Peyer's patch (tissue), 4 donors: ENCODE results near the gene RALGPS1. TPM values are rescaled to one million over a fixed set of nuclear protein-coding genes. Genes with fewer than 3 reads are reported as not detected.
A peak's percentile ranks its signal among the peaks of the same experiment; 100 is the strongest.

Experiments
- DNase-seq, 3 donors: peaks; one replicate each; pipeline ENCODE4 v3.0.0-alpha.2; 2017 to 2019
- H3K27ac ChIP-seq, 4 donors: fragments of 200-600 bp; sonication (generic); one replicate each; pipeline ENCODE4 v1.5.1; 2016 to 2019
- H3K27me3 ChIP-seq, 2 donors: fragments of 200-600 bp; sonication (generic); one replicate each; pipeline ENCODE4 v1.5.1; 2019
- H3K36me3 ChIP-seq, 3 donors: fragments of 200-600 bp; sonication (generic); one replicate each; pipeline ENCODE4 v1.5.1; 2016 to 2019
- H3K4me1 ChIP-seq, 4 donors: fragments of 200-600 bp; sonication (generic); one replicate each; pipeline ENCODE4 v1.5.1; 2016 to 2019
- H3K4me3 ChIP-seq, 4 donors: fragments of 200-600 bp; sonication (generic); 1 replicate in 3 of 4; 2 replicates in 1 of 4; pipeline ENCODE4 v1.5.1; 2016 to 2019; ENCODE audit warnings: mild to moderate bottlenecking in 1 of 4
- H3K9me3 ChIP-seq, 4 donors: fragments of 200-600 bp; sonication (generic); one replicate each; pipeline ENCODE4 v1.5.1; 2016 to 2019; ENCODE audit warnings: mild to moderate bottlenecking in 1 of 4
- POLR2A ChIP-seq, 2 donors: fragments of 450-650 bp; IDR thresholded peaks; one replicate each; pipeline ENCODE4 v1.5.1; 2017; ENCODE audit warnings: antibody characterized with exemption in 2 of 2, mild to moderate bottlenecking in 2 of 2, moderate library complexity in 2 of 2
- total RNA-seq, 4 donors: library from RNA; depleted of rRNA; stranded (reverse); fragments of >200 nt; gene quantifications; one replicate each; pipeline ENCODE4 v1.1.0, GENCODE V29; 2016
- TF ChIP-seq, protein P1 (sequence below), 6 experiments: fragments of 450-650 bp in 4 of 6; fragments of 200-600 bp in 2 of 6; sonication (generic) in 1 of 6; IDR thresholded peaks; one replicate each; pipeline ENCODE4 v1.5.1; 2017 to 2019; ENCODE audit warnings: antibody characterized with exemption in 6 of 6, mild to moderate bottlenecking in 3 of 6, moderate library complexity in 1 of 6

Gene RALGPS1
- total RNA-seq, 4 donors from 2014 or later: 38.8 to 158 (median 141) TPM

DNA sequence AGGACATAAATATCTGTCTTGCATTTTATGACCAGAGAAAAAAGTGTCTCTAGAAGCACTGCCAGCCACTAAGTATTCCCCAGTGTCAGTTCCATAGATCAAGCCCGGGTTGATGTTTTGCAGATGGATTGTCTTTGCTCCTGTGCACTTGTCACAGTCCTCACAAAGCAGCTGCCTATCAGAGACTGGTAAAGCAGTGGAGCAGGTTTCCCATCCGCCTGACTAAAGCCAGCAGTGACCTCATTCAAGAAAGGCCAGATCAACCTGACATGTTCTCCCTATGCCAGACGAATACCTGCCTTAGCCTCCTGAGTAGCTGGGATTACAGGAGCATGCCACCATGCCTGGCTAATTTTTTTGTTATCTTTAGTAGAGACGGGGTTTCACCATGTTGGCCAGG is 323.2 kb downstream of the RALGPS1 start:
- H3K9me3 ChIP-seq: no peaks in the 10 kb centered on the region
- no peak overlapping the region for H3K4me3 ChIP-seq
- H3K27ac ChIP-seq: no peak overlapping the region
- H3K27me3 ChIP-seq: no peaks in the 10 kb centered on the region
- DNase-seq: no peak
- TF ChIP-seq, protein P1, sequence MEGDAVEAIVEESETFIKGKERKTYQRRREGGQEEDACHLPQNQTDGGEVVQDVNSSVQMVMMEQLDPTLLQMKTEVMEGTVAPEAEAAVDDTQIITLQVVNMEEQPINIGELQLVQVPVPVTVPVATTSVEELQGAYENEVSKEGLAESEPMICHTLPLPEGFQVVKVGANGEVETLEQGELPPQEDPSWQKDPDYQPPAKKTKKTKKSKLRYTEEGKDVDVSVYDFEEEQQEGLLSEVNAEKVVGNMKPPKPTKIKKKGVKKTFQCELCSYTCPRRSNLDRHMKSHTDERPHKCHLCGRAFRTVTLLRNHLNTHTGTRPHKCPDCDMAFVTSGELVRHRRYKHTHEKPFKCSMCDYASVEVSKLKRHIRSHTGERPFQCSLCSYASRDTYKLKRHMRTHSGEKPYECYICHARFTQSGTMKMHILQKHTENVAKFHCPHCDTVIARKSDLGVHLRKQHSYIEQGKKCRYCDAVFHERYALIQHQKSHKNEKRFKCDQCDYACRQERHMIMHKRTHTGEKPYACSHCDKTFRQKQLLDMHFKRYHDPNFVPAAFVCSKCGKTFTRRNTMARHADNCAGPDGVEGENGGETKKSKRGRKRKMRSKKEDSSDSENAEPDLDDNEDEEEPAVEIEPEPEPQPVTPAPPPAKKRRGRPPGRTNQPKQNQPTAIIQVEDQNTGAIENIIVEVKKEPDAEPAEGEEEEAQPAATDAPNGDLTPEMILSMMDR (IDR thresholded peaks at IDR 0.05): no peak
- TF ChIP-seq POLR2A (IDR thresholded peaks at IDR 0.05): no peak
- no peaks in the 10 kb centered on the region for H3K4me1 ChIP-seq
- H3K36me3 ChIP-seq: no peaks in the 10 kb centered on the region

DNA sequence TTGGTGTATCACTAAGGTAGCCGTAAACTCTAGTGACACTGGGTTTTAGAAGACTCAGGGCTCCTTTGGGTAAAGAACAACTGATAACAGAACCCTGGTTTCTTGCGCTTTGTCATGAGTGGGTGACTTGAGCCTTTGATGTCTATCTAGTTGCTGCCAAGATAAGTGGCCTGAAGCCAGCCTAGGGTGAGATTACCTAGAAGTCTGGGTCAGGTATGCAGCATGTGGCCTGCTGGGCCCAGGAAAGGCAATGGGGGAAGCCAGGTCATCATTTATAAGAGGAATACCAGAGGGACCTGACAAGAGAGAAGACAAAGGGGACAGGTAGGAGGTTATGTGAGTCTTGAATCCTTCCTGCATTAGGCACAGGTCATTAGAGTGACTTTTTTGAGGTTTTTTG is 326.8 kb downstream of the RALGPS1 start:
- Histone ChIP-seq H3K27me3 (no peaks in the 10 kb centered on the region), H3K27ac (no peak overlapping the region), H3K9me3 (no peaks in the 10 kb centered on the region), H3K4me1 (peaks cover 0 to 5% (median 0%) of the 10 kb centered on the region in 4 donors), H3K36me3 (no peaks in the 10 kb centered on the region), H3K4me3 (no peak overlapping the region)
- TF ChIP-seq, protein P1 (IDR thresholded peaks at IDR 0.05): no peak
- no peak for TF ChIP-seq POLR2A (IDR thresholded peaks at IDR 0.05)
- DNase-seq: no peak

- Histone ChIP-seq H3K27ac (peak overlapping the region; percentile 7 to 71 (median 70)), H3K4me1 (peaks cover 0 to 5% (median 0%) of the 10 kb centered on the region in 4 donors), H3K36me3 (no peaks in the 10 kb centered on the region), H3K4me3 (peak overlapping the region; percentile 52 to 60 (median 54)), H3K27me3 (no peaks in the 10 kb centered on the region), H3K9me3 (no peaks in the 10 kb centered on the region)
- DNase-seq: peak; percentile 96 to 99 (median 97)
- TF ChIP-seq POLR2A (IDR thresholded peaks at IDR 0.05): peak; percentile 22 to 63
- TF ChIP-seq, protein P1 (IDR thresholded peaks at IDR 0.05): peak in 1 of 6 experiments; percentile 5
Observed at GRCh38 chr9:127244609-127245601, 330.3 kb downstream of the RALGPS1 start.

DNA sequence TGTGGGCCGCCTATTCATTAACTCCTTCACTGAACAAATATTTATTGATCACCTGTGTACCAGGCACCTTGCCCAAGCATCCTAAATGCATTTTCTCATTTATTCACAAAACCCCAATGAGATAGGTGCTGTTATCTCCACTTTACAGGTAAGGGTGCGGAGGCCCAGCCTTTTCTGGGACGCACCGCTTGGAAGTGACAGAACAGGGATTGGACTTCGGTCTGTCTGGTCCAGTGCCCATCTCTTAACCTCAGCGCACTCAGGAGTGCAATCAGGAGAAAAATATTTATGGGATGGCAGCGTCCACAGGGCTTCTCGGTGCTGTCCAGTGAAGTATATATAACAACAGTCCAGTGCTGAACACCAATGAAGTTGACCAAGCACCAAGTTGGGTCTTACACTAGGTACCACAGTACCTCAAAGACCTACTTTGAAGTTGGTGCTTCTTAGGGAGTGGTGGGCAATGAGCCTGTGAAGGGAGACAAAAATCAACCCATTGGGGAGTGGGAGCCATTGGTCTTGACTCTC is 331.1 kb downstream of the RALGPS1 start:
- no peaks in the 10 kb centered on the region for H3K36me3 ChIP-seq
- H3K9me3 ChIP-seq: no peaks in the 10 kb centered on the region
- no peaks in the 10 kb centered on the region for H3K27me3 ChIP-seq
- peaks cover 0 to 5% (median 0%) of the 10 kb centered on the region in 4 donors for H3K4me1 ChIP-seq
- H3K27ac ChIP-seq: peak overlapping the region in 3 of 4 donors; percentile 7 to 71 (median 70)
- H3K4me3 ChIP-seq: peak overlapping the region; percentile 52 to 60 (median 54)
- TF ChIP-seq, protein P1 (IDR thresholded peaks at IDR 0.05): no peak
- TF ChIP-seq POLR2A (IDR thresholded peaks at IDR 0.05): no peak
- peak in 2 of 3 donors; percentile 56 to 58 for DNase-seq

DNA sequence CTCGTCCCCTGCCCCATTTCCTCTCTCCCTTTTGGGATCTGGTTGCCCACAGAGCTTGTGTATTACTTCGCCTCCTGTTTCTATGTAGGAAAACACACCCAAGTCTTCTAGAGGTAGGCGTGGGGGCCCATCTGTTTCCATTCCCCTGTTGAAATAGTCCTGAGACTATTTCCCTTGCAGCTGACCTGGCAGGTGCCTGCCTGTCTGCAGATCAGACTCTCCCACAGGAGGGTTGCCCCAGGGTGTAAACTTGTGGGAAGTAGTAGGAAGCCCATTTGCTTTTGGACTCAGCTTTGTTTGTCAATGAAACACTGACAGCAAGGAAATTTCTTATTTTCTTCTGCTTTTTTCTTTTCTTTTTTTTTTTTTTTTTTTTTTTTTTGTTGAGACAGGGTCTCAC is 333.7 kb downstream of the RALGPS1 start:
- TF ChIP-seq POLR2A (IDR thresholded peaks at IDR 0.05): no peak
- TF ChIP-seq, protein P1 (IDR thresholded peaks at IDR 0.05): no peak
- peaks cover 0 to 5% (median 0%) of the 10 kb centered on the region in 4 donors for H3K4me1 ChIP-seq
- no peaks in the 10 kb centered on the region for H3K9me3 ChIP-seq
- H3K27me3 ChIP-seq: no peaks in the 10 kb centered on the region
- no peak for DNase-seq
- H3K4me3 ChIP-seq: no peak overlapping the region
- H3K27ac ChIP-seq: no peak overlapping the region
- no peaks in the 10 kb centered on the region for H3K36me3 ChIP-seq
